ENCODE results near the gene CNTF. TPM values are rescaled to one million over a fixed set of nuclear protein-coding genes. Genes with fewer than 3 reads are reported as not detected.

The CNTF gene
- total RNA-seq, 1 donor from 2014 or later: 1.6 TPM

- no peak for DNase-seq (ENCODE audit: extremely low spot score, unreplicated experiment)
- no peaks in the 10 kb centered on the region for H3K9me3 Mint-ChIP-seq (ENCODE audit: unreplicated experiment)
- TF ChIP-seq CTCF (IDR thresholded peaks at IDR 0.05): no peak
- H3K4me1 Mint-ChIP-seq (ENCODE audit: unreplicated experiment): peaks cover 2% of the 10 kb centered on the region
- peaks cover 44% of the 10 kb centered on the region for H3K27me3 Mint-ChIP-seq (ENCODE audit: unreplicated experiment)
- no peaks in the 10 kb centered on the region for H3K36me3 Mint-ChIP-seq (ENCODE audit: unreplicated experiment)
- H3K27ac Mint-ChIP-seq (ENCODE audit: unreplicated experiment): no peak overlapping the region
- no peak overlapping the region for H3K4me3 Mint-ChIP-seq (ENCODE audit: unreplicated experiment)
Observed at GRCh38 chr11:58656348-58656747, 33.9 kb downstream of the CNTF start.

DNA sequence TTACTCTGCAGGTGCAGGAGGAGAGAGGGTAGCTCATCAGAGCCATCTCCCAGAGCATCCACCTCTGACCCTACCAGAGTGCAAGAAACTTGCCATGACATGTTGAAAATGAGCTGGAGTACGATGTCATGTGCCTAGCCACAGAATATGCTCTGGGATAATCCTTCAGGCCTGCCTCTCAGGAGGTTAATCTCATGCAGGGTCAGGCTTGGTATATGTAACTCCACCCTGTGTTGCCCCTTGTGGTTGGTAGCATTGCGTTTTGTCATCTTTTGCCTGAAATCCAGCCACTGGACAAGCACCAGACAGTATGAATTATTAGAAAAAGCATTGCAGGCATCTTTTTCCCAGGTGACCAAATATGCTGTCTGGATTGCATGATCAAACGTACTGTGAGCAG is 36.2 kb downstream of the CNTF start:
- no peak for DNase-seq (ENCODE audit: extremely low spot score, unreplicated experiment)
- H3K4me3 Mint-ChIP-seq (ENCODE audit: unreplicated experiment): no peak overlapping the region
- peaks cover 2% of the 10 kb centered on the region for H3K4me1 Mint-ChIP-seq (ENCODE audit: unreplicated experiment)
- no peaks in the 10 kb centered on the region for H3K36me3 Mint-ChIP-seq (ENCODE audit: unreplicated experiment)
- peaks cover 34% of the 10 kb centered on the region for H3K27me3 Mint-ChIP-seq (ENCODE audit: unreplicated experiment)
- no peak for TF ChIP-seq CTCF (IDR thresholded peaks at IDR 0.05)
- H3K9me3 Mint-ChIP-seq (ENCODE audit: unreplicated experiment): no peaks in the 10 kb centered on the region
- H3K27ac Mint-ChIP-seq (ENCODE audit: unreplicated experiment): no peak overlapping the region

DNA sequence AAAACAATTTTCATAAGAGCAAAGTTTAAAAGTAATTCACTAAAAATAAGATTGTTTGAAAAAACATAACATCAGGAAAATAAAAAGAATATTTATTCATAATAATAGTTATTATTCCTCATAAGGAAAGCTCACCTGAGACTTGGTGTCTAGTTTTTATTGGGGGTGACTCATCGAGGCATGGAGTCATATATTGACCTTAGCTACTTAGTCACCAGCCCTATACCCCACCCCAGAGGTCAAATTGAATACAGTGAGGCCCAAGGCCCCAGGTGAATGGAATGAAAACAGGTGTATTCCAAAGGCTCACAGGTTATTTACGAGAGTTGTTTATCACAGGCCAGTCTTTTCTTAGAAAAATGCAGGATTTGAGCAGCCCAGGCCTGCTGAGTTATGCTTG is 36.9 kb downstream of the CNTF start:
- Mint-ChIP-seq H3K4me3 (ENCODE audit: unreplicated experiment) (no peak overlapping the region), H3K27me3 (ENCODE audit: unreplicated experiment) (peaks cover 26% of the 10 kb centered on the region), H3K36me3 (ENCODE audit: unreplicated experiment) (no peaks in the 10 kb centered on the region), H3K27ac (ENCODE audit: unreplicated experiment) (no peak overlapping the region), H3K4me1 (ENCODE audit: unreplicated experiment) (no peaks in the 10 kb centered on the region), H3K9me3 (ENCODE audit: unreplicated experiment) (no peaks in the 10 kb centered on the region)
- no peak for TF ChIP-seq CTCF (IDR thresholded peaks at IDR 0.05)
- DNase-seq (ENCODE audit: extremely low spot score, unreplicated experiment): no peak

DNA sequence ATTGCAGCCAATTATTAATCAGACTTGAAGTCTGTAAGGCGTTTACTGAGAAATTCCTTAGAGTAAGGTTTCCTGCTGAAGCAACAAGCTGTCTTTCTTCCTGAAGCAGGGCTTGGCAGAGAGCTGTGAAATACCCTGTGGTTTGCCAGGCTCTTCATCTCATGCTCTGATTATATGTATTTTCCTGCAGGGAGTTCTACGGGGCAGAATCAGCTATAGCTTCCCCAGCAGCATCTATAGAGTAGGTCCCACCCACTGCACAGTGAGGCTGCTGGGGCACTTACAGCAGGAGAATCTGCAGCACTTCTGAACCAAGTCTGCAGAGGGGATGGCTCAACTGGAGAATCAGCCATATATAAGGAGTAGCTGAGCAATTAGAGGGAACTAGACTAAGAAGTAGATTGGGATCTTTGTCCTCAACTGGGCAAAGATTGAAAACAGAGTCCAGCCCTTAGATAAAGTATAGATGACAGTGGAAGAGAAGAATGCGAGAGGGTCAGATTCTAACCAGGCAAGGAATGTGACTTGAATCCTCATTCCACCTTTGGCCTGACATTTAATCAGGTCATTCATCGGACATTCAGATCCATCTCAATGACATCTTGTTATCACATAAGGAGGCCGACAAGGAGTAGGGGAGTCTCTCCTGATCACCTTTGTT is 37.6 kb downstream of the CNTF start:
- TF ChIP-seq CTCF (IDR thresholded peaks at IDR 0.05): no peak
- H3K27ac Mint-ChIP-seq (ENCODE audit: unreplicated experiment): no peak overlapping the region
- no peak overlapping the region for H3K4me3 Mint-ChIP-seq (ENCODE audit: unreplicated experiment)

DNA sequence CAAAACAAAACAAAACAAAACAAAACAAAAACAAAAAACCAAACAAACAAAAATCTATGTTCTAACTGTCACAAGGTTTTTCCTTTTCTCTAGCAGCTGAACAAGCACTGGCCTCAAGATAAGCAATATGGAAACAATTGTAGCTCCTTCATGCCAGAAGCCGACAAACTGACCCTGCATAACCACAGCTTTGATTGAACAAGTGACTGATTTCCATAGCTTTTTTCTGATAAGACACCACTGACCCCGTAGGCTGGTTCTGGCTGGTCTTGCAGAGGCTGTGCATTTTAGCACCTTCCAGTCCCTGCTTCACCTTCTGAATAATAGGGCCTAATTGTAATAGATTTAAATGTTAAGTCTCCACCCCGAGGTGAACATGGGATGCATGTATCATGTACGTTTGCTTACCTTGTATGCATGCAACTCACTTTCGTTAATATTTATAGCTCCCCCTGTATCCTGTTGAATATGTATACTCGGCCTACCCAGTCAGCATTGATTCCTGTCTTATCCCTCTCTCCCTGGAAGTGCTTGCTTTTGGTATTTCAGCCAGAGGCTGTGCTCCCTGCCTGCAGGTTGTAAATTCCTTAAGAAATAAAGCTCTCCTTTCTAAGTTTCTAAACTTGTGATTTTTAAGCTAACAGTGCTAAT is 49.6 kb downstream of the CNTF start:
- H3K27me3 Mint-ChIP-seq (ENCODE audit: unreplicated experiment): peaks cover 18% of the 10 kb centered on the region
- H3K9me3 Mint-ChIP-seq (ENCODE audit: unreplicated experiment): no peaks in the 10 kb centered on the region
- H3K27ac Mint-ChIP-seq (ENCODE audit: unreplicated experiment): no peak overlapping the region
- DNase-seq (ENCODE audit: extremely low spot score, unreplicated experiment): no peak
- TF ChIP-seq CTCF (IDR thresholded peaks at IDR 0.05): no peak
- no peaks in the 10 kb centered on the region for H3K4me1 Mint-ChIP-seq (ENCODE audit: unreplicated experiment)
- H3K36me3 Mint-ChIP-seq (ENCODE audit: unreplicated experiment): no peaks in the 10 kb centered on the region
- H3K4me3 Mint-ChIP-seq (ENCODE audit: unreplicated experiment): no peak overlapping the region

More for the DNA sequence above, 37.6 kb downstream of the CNTF start:
- Mint-ChIP-seq H3K27me3 (ENCODE audit: unreplicated experiment) (peaks cover 22% of the 10 kb centered on the region), H3K36me3 (ENCODE audit: unreplicated experiment) (no peaks in the 10 kb centered on the region), H3K4me1 (ENCODE audit: unreplicated experiment) (no peaks in the 10 kb centered on the region), H3K9me3 (ENCODE audit: unreplicated experiment) (no peaks in the 10 kb centered on the region)
- DNase-seq (ENCODE audit: extremely low spot score, unreplicated experiment): no peak
